NCI-H1694 (cell line): ENCODE data around the gene LLCFC1.

ENCODE experiments used
- DNase-seq: peaks from one replicate; lab custom pipeline; 2025; lab: John Stamatoyannopoulos, UW

Gene LLCFC1

DNA sequence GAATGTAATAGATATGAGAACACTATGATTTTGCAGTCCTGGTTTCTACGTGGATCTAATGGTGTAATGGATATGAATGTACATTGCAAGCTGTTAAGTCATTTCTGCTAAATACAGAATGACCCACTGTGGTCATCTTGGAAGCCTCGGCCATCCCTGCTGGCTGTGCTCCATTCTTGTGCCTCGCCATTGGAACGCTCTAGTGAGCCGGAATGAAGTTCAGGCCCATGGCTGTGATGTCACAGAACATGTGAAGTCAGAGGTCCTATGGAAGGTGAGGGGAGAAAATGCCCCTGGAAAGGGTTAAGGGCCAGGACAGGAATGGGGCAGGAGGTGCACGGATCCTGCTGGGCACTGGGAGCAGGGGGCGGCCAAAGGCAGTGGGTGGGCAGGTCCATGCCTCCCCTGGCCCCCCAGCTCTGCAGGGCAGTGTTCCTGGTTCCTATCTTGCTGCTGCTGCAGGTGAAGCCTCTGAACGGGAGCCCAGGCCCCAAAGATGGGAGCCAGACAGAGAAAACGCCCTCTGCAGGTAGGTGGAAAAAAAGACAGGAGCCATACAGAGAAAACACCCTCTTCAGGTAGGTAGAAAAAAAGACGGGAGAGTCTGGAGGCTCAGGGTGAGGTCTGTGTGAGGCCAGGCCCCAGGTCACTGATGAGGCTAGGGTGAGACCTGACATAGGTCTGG is at the start of gene LLCFC1:
Gene LLCFC1, plus strand, starts transcription at position 259 of the 685 bp plus-strand sequence. Its CDS starts 138 bp downstream, at position 397.
- no peak for DNase-seq

- no peak for DNase-seq
Observed at GRCh38 chr7:142889816-142890215, 49.5 kb upstream of the LLCFC1 start.

DNA sequence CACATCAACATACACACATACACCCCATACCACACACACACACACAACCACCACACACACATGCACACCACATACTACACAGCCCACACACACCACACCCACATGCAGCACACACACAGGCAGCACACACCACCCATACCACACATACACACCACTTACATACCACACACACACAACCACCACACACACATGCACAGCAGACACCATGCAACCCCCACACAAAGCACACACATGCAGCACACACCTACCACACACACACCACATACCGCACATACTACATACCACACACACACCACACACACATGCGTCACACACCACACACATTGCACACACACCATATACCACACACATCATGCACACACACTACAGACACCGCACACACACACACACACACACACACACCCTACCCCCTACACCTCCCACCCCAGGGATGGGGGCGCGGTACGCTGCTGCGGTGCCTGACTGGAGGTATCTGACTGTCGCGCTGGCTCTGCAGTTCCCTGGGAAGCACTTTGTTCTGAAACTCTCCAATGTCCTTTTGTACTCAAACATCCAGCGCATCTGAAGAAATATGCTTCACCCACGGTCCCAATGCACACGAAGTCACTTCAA is 48.3 kb upstream of the LLCFC1 start:
- DNase-seq = no peak

GRCh38 chr7:142891490-142892082 is 47.7 kb upstream of the LLCFC1 start:
- DNase-seq = no peak

DNA sequence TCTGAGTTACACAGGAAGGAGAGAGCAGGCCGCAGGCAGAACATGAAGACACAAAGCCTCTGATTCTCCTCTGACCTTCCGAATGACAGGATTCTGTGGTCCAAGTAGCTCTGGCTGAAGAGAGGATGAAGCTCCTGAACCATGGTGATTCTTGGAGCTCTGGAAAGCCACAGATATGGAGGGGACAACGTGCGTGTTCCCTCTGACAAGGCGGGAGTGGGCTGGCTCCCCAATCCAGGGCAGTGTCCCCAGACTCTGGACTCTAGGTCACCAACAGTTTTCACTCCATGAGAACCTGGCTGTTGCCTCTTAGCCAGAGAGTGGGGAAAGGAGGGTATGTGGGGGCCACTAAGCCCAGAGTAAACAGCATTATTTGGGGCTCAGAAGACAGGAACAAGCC is 46.3 kb upstream of the LLCFC1 start:
- no peak for DNase-seq

- no peak for DNase-seq
Observed at GRCh38 chr7:142894112-142894984, 44.9 kb upstream of the LLCFC1 start.

- no peak for DNase-seq
Observed at GRCh38 chr7:142894985-142895593, 44.2 kb upstream of the LLCFC1 start.

DNA sequence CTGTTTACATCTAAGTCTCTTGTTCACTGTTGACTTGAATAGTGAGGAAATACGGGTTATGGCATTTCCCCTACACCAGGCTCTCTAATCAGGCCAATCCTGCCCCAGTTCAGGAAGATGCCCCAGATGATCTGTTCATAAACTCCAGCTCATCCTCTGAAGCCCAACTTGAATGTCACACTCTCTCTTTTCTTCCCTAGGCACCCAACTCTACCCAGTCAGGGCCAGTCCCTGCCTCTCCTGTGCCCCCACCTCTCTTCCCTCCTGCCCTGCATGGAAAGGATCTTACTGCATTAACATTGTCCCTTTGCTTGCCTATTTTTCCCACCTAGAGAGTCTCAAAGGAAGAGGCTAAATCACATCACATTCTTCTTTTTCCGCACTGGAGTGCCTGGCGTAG is 43.1 kb upstream of the LLCFC1 start:
- DNase-seq = no peak

GRCh38 chr7:142896741-142897379 is 42.4 kb upstream of the LLCFC1 start:
- DNase-seq = no peak

DNA sequence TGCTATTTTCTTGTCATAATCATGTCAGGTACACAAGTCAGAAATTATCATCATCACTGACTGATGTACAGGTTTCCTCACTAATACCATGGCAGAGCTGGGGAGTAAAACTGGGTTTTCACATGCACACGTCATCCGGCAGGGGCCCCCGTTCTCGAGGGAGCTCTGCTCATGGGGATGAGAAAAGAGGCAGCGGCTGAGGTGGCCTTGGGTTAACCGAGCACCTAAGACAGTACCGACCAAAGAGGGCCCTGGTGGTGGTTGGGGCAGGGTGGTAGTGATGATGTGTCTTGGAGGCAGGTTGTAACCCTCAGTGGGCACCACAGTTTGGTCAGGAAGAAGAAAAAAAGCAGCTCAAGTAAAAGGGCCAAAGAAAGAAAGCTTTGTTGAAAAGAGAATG is 41.6 kb upstream of the LLCFC1 start:
- DNase-seq = no peak

DNA sequence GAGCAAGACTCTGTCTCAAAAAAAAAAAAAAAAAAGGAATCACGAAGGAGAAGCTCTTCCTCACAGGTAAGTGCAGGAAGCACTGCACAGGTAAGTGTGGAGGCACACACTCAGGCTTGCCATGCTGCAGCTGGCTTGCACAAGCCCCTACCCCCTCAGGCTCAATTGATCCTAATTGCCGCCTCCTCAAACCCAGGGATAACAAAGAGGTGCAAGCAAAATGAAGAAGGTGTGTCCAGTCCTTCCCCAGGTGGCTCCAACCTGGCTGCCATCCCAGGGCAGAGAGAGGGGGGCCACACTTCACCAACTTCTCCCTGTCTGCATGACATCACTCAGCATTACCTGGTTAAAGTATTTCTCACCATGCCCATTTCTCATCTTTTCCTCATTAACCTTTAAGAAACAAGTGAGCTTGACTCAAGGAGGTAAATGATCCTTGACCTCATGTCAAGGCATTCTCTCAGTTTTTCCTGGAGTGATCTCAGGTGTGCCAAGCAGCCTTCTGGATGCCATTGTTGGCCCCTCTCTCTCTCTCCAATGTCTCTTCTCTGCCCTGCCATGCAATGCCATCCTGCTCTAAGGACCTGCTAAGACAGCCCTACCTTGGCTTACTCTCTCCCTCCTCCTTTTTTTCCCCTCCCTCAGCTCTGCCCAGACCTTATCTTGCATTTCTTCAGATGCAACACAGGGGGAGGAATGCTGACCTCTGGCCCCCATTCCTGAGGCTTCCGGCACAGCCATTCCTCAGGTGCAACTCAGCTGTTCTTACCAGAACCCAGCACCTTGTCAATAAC is 40.7 kb upstream of the LLCFC1 start:
- DNase-seq = no peak

DNA sequence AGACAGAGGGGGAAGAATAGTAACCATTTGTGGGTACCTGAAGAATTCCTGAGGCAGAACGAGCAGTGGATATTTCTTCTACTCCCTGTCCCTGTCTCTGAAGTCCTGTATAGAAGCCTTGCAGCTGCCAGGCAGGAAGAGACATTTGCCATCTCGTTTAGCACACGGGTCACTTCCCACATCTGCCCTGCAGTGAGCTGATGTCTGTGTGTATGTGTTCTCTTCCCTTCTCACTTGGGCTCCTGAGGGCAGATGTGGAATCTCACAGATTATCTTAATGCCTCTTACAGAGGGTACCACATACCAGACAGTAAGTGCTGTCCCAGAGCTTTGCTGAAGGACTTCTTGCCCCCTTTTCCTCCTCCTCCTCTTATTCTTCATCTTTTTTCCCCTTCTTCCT is 39.6 kb upstream of the LLCFC1 start:
- DNase-seq = no peak

DNA sequence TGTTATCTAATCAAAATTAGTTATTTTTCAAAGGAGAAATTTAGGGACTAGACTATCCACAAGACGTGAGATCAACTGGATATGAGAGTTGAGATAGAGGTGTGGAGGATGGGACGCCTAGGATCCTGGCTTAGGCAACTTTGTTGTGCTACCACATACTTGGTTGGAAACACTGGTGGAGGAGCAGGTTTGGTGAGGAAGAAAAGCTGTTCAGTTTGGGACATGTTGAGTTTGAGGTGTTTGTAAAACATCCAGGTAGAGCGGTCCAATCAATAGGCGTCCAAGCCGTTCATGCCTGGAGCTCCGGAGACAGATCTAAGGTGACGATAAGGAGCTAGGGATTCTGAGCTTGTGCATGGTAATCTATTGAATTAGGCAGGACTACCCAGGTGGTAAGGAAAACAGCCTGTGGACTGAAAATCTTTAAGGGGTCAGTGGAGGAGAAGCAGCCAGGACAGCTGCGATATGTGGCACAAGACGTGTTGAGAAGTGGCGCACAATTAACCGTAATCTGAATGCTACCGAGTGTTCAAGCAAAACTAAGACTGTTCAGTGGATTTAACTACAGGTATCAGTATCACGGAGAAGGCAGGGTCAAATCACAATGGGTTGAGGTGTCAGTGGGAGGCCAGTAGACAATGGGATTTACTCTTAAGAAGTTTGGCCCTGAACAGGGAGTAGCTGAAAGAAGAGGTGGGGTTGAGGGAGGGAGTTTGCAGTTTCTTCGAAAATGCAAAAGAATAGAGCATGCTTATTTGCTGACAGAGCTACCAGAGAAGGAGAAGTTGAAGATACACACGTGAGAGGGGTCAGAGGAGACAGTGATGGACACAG is 37.6 kb upstream of the LLCFC1 start:
- DNase-seq = no peak

GRCh38 chr7:142904128-142904527 is 35.2 kb upstream of the LLCFC1 start:
- no peak for DNase-seq

DNA sequence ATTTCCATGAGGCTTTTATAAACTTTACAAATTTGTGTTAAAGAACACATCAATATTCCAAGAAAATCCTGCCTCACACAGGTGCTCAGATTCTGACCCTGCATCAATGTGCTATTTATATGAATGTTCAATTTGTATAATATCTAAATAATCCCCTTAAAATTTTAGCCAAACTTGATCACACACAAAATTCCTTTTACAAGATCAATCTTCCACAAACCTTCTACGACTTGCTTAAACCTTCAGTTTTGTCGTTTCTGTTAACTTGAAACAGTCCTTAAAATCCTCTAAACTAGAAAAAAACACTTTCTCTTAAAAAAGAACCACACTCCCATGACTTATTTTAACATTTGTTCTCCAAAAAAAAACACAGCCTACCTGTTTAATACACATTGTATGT is 33.5 kb upstream of the LLCFC1 start:
- DNase-seq = no peak

DNA sequence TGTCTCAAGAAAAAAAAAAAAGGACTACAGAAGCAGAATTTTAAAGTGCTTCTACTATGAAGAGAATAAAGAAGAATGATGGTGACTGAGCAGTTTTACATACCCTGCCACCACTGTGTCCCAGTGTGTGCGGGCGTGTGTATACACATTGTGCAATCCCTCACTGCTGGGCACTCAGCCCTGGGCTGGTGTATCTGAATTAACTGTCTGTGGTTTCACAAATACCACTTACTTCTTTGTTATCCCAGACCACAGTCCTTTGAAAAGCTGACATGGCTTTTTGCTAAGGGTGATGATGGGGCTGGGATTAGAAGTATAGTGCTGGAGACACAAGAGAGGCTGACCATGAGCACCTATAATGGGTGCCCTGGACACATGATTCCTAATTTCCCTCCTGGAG is 32.6 kb upstream of the LLCFC1 start:
- DNase-seq = no peak

DNA sequence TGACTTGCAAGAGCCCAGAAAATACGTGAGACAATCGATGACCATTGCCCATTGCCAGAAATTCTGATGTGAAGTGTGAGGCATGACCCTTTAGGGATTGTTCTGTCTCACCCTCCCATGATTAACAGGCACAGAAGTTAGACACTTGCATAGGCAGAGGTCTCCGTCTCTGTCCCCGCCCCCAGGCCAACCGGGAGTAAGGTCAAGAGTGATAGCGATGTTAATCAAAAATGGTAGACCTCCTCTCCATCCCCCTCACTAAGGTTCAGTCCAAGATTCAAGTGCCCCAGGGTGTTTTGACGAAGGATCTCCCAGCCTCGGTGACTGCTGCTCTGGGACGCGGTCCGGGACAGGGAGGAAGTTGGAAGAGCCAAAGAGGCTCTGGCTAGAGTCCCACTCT is 31.0 kb upstream of the LLCFC1 start:
- DNase-seq = no peak

DNA sequence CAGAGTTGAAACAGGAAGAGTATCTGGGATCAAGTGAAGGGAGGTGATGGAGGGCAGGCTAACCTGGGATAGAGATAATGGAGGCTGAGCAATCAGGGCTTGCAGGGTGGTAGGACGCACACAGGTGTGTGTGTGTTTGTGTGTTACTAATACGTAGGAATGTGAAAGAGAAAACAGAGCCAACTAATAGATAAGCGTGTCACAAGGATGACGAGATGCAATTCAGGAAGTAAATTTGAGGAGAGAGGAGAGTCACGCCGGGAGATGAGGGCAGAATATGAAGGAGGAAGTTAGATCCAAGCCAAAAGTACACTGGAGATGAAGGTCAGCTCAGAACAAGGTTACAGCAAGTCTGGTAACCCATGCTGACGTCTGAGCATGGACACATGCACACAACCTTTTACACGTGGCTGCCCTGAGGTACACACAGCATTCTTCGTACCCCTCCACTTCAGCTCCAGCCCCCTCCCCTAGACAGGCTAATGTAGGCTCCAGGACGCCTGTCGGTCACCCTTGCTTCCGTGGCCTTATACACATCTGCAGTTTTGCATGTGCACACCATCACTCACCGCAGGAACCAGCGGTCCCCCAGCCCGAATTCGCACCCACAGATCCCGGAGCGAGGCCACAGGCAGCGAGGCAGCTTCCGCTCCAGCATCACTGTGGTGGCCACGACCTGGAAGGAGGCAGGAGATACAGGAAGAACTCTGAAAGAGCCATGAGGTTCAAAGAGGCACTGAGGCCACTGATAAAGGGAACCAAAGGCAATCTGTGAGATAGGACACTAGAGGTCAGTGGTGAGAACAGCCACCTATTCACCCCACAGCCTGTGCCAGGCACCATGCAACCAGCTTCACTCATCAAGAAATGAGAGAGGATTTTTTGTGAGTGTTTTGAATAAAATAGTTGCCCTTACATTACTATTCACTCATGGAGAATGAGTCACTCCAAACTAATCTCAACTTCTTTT is 30.1 kb upstream of the LLCFC1 start:
- DNase-seq = no peak

GRCh38 chr7:142910031-142910433 is 29.3 kb upstream of the LLCFC1 start:
- DNase-seq = no peak
